GM12865 (cell line): Measurements from ENCODE around the gene MOV10L1.
"Not testable (repeated sequence)": the region's sequence is repeated elsewhere in the genome, so short reads cannot be mapped to it uniquely, and the experiment has no call there.

Experiments used
- DNase-seq: peaks from one replicate; pipeline ENCODE4 v3.0.0; 2010; ENCODE audit warnings: low read depth
- H3K4me3 ChIP-seq: 2 replicates; pipeline ENCODE4 v1.5.1; 2011; ENCODE audit warnings: mild to moderate bottlenecking, low read depth, low read length, control low read depth
- CTCF ChIP-seq: IDR thresholded peaks from 2 replicates; pipeline ENCODE4 v1.5.1; 2011; ENCODE audit warnings: low read length, control low read depth, low read depth, inconsistent platforms; ENCODE audit not compliant: insufficient read depth; ENCODE audit errors: missing control alignments

MOV10L1 gene

GRCh38 chr22:50144005-50144614 is 54.3 kb downstream of the MOV10L1 start:
- DNase-seq: no peak
- TF ChIP-seq CTCF: no peak
- no peak overlapping the region for H3K4me3 ChIP-seq

- no peak for DNase-seq
- H3K4me3 ChIP-seq: no peak overlapping the region
- TF ChIP-seq CTCF: no peak
Observed at GRCh38 chr22:50145721-50146438, 56.1 kb downstream of the MOV10L1 start.

GRCh38 chr22:50146439-50147238 is 56.8 kb downstream of the MOV10L1 start:
- no peak for TF ChIP-seq CTCF
- DNase-seq: no peak
- H3K4me3 ChIP-seq: no peak overlapping the region

- DNase-seq, H3K4me3 ChIP-seq: not testable (repeated sequence)
Observed at GRCh38 chr22:50147258-50148165, 57.7 kb downstream of the MOV10L1 start.

- no peak for TF ChIP-seq CTCF
- H3K4me3 ChIP-seq: no peak overlapping the region
- no peak for DNase-seq
Observed at GRCh38 chr22:50148166-50148500, 58.3 kb downstream of the MOV10L1 start.

- TF ChIP-seq CTCF: peak; percentile 97
- no peak overlapping the region for H3K4me3 ChIP-seq
- peak; percentile 83 for DNase-seq
Observed at GRCh38 chr22:50148991-50149721, 59.4 kb downstream of the MOV10L1 start.
